Measurements from ENCODE around the gene NUCB1.
A peak's percentile ranks its signal among the peaks of the same experiment; 100 is the strongest.

Gene NUCB1

GRCh38 chr19:48961673-48962028, 61.5 kb downstream of the NUCB1 start:
- peaks cover 6% of the 10 kb centered on the region for H3K36me3 ChIP-seq (ENCODE audit: control insufficient read depth, insufficient read depth, low read length)
- H3K4me1 ChIP-seq (ENCODE audit: control insufficient read depth, insufficient read depth, low read length, poor library complexity, severe bottlenecking) = peaks cover 46% of the 10 kb centered on the region
- H3K27ac ChIP-seq (ENCODE audit: insufficient read depth, low read length, poor library complexity, severe bottlenecking) = no peak overlapping the region
- no peak for DNase-seq
- H3K4me3 ChIP-seq (ENCODE audit: insufficient read depth, low read depth, low read length, poor library complexity, severe bottlenecking) = no peak overlapping the region
- H3K9me3 ChIP-seq (ENCODE audit: control insufficient read depth, low read length) = no peaks in the 10 kb centered on the region
- no peaks in the 10 kb centered on the region for H3K27me3 ChIP-seq (replicated peaks; ENCODE audit: control insufficient read depth, insufficient read depth, low read length, poor library complexity, severe bottlenecking)

- Histone ChIP-seq H3K36me3 (ENCODE audit: control insufficient read depth, insufficient read depth, low read length) (peaks cover 12% of the 10 kb centered on the region), H3K9me3 (ENCODE audit: control insufficient read depth, low read length) (no peaks in the 10 kb centered on the region), H3K27me3 (replicated peaks; ENCODE audit: control insufficient read depth, insufficient read depth, low read length, poor library complexity, severe bottlenecking) (no peaks in the 10 kb centered on the region), H3K4me1 (ENCODE audit: control insufficient read depth, insufficient read depth, low read length, poor library complexity, severe bottlenecking) (peaks cover 47% of the 10 kb centered on the region), H3K4me3 (ENCODE audit: insufficient read depth, low read depth, low read length, poor library complexity, severe bottlenecking) (no peak overlapping the region), H3K27ac (ENCODE audit: insufficient read depth, low read length, poor library complexity, severe bottlenecking) (peak overlapping the region; percentile 62)
- DNase-seq = no peak
These were observed 62.1 kb downstream of the NUCB1 start for GRCh38 chr19:48962029-48962848.

DNA sequence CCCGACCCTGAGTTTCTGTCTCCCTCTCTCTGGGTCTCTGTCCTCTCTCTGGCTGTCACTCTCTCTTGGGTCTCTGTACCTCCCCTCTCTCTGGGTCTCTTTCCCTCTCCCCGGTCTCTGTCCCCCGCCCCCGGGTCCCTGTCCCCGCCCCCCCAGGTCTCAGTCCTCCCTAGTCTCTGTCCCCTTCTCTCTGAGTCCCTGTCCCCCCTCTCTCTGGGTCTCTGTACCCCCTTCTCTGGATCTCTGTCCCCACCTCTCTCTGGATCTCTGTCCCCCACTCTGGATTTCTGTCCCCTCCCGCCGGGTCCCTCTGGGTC, 62.7 kb downstream of the NUCB1 start:
- Histone ChIP-seq H3K9me3 (ENCODE audit: control insufficient read depth, low read length) (no peaks in the 10 kb centered on the region), H3K27ac (ENCODE audit: insufficient read depth, low read length, poor library complexity, severe bottlenecking) (peak overlapping the region; percentile 62), H3K27me3 (replicated peaks; ENCODE audit: control insufficient read depth, insufficient read depth, low read length, poor library complexity, severe bottlenecking) (no peaks in the 10 kb centered on the region), H3K36me3 (ENCODE audit: control insufficient read depth, insufficient read depth, low read length) (peaks cover 16% of the 10 kb centered on the region), H3K4me3 (ENCODE audit: insufficient read depth, low read depth, low read length, poor library complexity, severe bottlenecking) (no peak overlapping the region), H3K4me1 (ENCODE audit: control insufficient read depth, insufficient read depth, low read length, poor library complexity, severe bottlenecking) (peaks cover 47% of the 10 kb centered on the region)
- no peak for DNase-seq

DNA sequence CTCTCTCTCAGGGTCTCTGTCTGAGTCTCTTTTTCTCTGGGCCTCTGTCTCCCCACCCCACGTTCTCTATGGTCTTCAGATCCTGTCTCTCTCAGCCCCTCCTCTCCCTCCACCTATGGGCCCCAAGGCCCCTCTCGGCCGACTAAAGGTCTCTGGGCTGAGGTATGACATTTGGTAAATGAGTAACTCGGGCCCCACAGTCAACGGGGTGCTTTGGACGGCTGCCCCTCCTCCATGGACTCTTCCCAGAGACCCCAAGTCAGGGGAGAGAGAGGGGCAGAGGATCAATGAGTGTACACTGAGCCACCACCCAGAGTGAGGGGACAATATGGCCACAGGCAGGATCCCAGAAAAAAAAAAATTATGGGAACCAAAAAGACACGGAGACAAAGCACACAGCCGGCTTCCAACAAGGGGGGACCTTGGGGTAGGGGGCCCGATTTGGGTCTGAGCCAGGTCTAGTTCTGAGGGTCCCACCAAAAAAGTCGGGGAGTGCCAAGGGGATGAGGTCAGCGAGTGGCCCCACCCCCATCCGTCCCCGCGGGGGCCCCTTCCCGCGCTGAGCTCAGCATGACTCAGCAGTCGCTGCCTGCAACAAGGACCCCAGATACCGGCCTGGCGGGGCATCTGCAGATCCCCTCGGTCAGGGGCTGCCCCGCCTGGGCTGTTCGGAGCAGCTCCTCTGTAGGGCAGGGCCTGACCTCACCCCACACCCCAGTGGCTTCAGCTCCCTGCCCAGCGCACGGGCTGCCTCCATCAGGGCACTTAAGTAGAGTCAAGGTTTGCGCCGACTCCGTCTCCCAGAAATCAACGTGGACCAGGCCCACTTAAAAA, 63.5 kb downstream of the NUCB1 start:
- H3K4me1 ChIP-seq (ENCODE audit: control insufficient read depth, insufficient read depth, low read length, poor library complexity, severe bottlenecking) = peaks cover 47% of the 10 kb centered on the region
- peak overlapping the region; percentile 62 for H3K27ac ChIP-seq (ENCODE audit: insufficient read depth, low read length, poor library complexity, severe bottlenecking)

DNA sequence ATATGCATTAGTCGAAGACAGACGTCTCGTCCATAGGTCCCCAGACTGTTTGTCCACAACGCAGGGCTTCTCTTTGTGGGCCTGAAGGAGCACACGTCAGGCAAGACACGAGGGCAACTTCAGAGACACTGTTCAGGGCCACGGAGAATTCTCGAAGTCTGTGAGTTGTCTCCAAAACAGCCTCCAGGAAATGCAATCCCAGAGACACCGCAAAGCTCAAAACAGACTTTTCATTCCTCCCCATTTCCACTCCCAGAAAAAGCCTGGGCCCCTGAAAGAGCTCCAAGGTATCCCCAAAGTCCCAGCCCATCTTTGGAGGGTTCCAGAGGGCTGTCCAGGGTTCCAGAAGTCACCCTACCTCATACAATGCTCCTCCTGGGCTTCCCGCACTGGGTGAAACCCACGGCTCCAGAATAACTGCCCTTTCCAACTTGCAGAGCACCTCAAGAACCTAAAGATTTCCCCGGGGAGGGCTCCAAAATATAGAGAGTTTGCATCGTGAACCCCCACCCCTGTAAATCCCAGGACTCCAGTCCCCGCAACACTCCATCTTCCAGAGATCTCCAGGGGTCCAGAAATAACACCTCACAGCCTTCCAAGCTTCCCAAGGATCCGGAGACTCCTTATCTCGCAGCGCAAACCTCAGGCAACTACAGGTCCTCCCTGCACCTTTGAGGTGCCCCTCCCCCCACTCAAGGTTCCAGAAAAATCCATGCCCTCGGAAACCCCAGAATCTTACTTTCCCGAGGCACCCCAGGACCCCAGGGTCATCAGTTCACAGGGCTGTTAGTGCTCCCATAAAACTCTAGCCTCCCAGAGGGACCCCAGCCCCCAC, 64.3 kb downstream of the NUCB1 start:
- H3K4me1 ChIP-seq (ENCODE audit: control insufficient read depth, insufficient read depth, low read length, poor library complexity, severe bottlenecking) = peaks cover 47% of the 10 kb centered on the region
- H3K36me3 ChIP-seq (ENCODE audit: control insufficient read depth, insufficient read depth, low read length) = peaks cover 28% of the 10 kb centered on the region
- DNase-seq = no peak
- H3K4me3 ChIP-seq (ENCODE audit: insufficient read depth, low read depth, low read length, poor library complexity, severe bottlenecking) = peak overlapping the region; percentile 71
- no peaks in the 10 kb centered on the region for H3K9me3 ChIP-seq (ENCODE audit: control insufficient read depth, low read length)
- H3K27me3 ChIP-seq (replicated peaks; ENCODE audit: control insufficient read depth, insufficient read depth, low read length, poor library complexity, severe bottlenecking) = no peaks in the 10 kb centered on the region
- H3K27ac ChIP-seq (ENCODE audit: insufficient read depth, low read length, poor library complexity, severe bottlenecking) = peak overlapping the region; percentile 62

More for the DNA sequence above, 63.5 kb downstream of the NUCB1 start:
- peak; percentile 23 to 36 (median 36) for DNase-seq
- Histone ChIP-seq H3K4me3 (ENCODE audit: insufficient read depth, low read depth, low read length, poor library complexity, severe bottlenecking) (peak overlapping the region; percentile 2), H3K9me3 (ENCODE audit: control insufficient read depth, low read length) (no peaks in the 10 kb centered on the region), H3K27me3 (replicated peaks; ENCODE audit: control insufficient read depth, insufficient read depth, low read length, poor library complexity, severe bottlenecking) (no peaks in the 10 kb centered on the region), H3K36me3 (ENCODE audit: control insufficient read depth, insufficient read depth, low read length) (peaks cover 21% of the 10 kb centered on the region)

GRCh38 chr19:48965040-48965805, 65.1 kb downstream of the NUCB1 start, which contains the start of gene FTL:
TSS of gene FTL (plus strand) at chr19:48965309. CDS start at chr19:48965508, 199 bp downstream.
- H3K27ac ChIP-seq (ENCODE audit: insufficient read depth, low read length, poor library complexity, severe bottlenecking) = peak within 1 kb of the TSS; percentile 73
- DNase-seq = peak; percentile 75 to 81 (median 76)
- H3K4me3 ChIP-seq (ENCODE audit: insufficient read depth, low read depth, low read length, poor library complexity, severe bottlenecking) = peak within 1 kb of the TSS; percentile 71
- peaks cover 33% of the 10 kb centered on the region for H3K36me3 ChIP-seq (ENCODE audit: control insufficient read depth, insufficient read depth, low read length)
- H3K9me3 ChIP-seq (ENCODE audit: control insufficient read depth, low read length) = no peaks in the 10 kb centered on the region
- peaks cover 47% of the 10 kb centered on the region for H3K4me1 ChIP-seq (ENCODE audit: control insufficient read depth, insufficient read depth, low read length, poor library complexity, severe bottlenecking)
- H3K27me3 ChIP-seq (replicated peaks; ENCODE audit: control insufficient read depth, insufficient read depth, low read length, poor library complexity, severe bottlenecking) = no peaks in the 10 kb centered on the region

GRCh38 chr19:48965806-48966540, 65.9 kb downstream of the NUCB1 start:
- Histone ChIP-seq H3K27me3 (replicated peaks; ENCODE audit: control insufficient read depth, insufficient read depth, low read length, poor library complexity, severe bottlenecking) (no peaks in the 10 kb centered on the region), H3K4me3 (ENCODE audit: insufficient read depth, low read depth, low read length, poor library complexity, severe bottlenecking) (peak overlapping the region; percentile 71), H3K9me3 (ENCODE audit: control insufficient read depth, low read length) (no peaks in the 10 kb centered on the region), H3K36me3 (ENCODE audit: control insufficient read depth, insufficient read depth, low read length) (peaks cover 39% of the 10 kb centered on the region), H3K4me1 (ENCODE audit: control insufficient read depth, insufficient read depth, low read length, poor library complexity, severe bottlenecking) (peaks cover 47% of the 10 kb centered on the region), H3K27ac (ENCODE audit: insufficient read depth, low read length, poor library complexity, severe bottlenecking) (peak overlapping the region; percentile 73)
- DNase-seq = peak; percentile 74 to 85 (median 82)

- DNase-seq = no peak
- Histone ChIP-seq H3K36me3 (ENCODE audit: control insufficient read depth, insufficient read depth, low read length) (peaks cover 41% of the 10 kb centered on the region), H3K4me3 (ENCODE audit: insufficient read depth, low read depth, low read length, poor library complexity, severe bottlenecking) (peak overlapping the region; percentile 71), H3K4me1 (ENCODE audit: control insufficient read depth, insufficient read depth, low read length, poor library complexity, severe bottlenecking) (peaks cover 46% of the 10 kb centered on the region), H3K27ac (ENCODE audit: insufficient read depth, low read length, poor library complexity, severe bottlenecking) (no peak overlapping the region), H3K27me3 (replicated peaks; ENCODE audit: control insufficient read depth, insufficient read depth, low read length, poor library complexity, severe bottlenecking) (no peaks in the 10 kb centered on the region), H3K9me3 (ENCODE audit: control insufficient read depth, low read length) (no peaks in the 10 kb centered on the region)
These were observed 66.6 kb downstream of the NUCB1 start for GRCh38 chr19:48966541-48967345.

Data from effector memory CD4-positive, alpha-beta T cell (primary cell).